Astrocyte (in vitro differentiated cells and primary cell): Measurements from ENCODE around the gene DLK1. TPM values are rescaled to one million over a fixed set of nuclear protein-coding genes. Genes with fewer than 3 reads are reported as not detected.
A peak's percentile ranks its signal among the peaks of the same experiment; 100 is the strongest.

Experiments used
- DNase-seq: peaks from one replicate; pipeline ENCODE4 v3.0.0-alpha.2; 2010; ENCODE audit warnings: low read depth
- FAIRE-seq: peaks from 2 replicates; lab custom pipeline; 2011; peaks lifted over from hg19 to GRCh38; lab: Jason Lieb, UNC
- H2AFZ ChIP-seq: 2 replicates; pipeline ENCODE4 v1.6.0; 2012; ENCODE audit warnings: low read depth, low read length, inconsistent platforms
- H3K27ac ChIP-seq: 2 replicates; pipeline ENCODE4 v1.5.1; 2011; ENCODE audit warnings: low read depth, low read length, inconsistent platforms
- H3K27me3 ChIP-seq: 2 replicates; pipeline ENCODE4 v1.6.0; 2011; ENCODE audit warnings: low read length, inconsistent platforms; ENCODE audit not compliant: insufficient read depth
- H3K36me3 ChIP-seq: 2 replicates; pipeline ENCODE4 v1.5.1; 2011; ENCODE audit warnings: low read length, inconsistent platforms; ENCODE audit not compliant: insufficient read depth
- H3K4me1 ChIP-seq: 2 replicates; pipeline ENCODE4 v1.5.1; 2011; ENCODE audit warnings: low read length, inconsistent platforms; ENCODE audit not compliant: insufficient read depth
- H3K4me2 ChIP-seq: 2 replicates; pipeline ENCODE4 v1.6.0; 2012; ENCODE audit warnings: low read length, inconsistent platforms
- H3K4me3 ChIP-seq: 2 replicates; pipeline ENCODE4 v1.5.1; 2011; ENCODE audit warnings: low read depth, mild to moderate bottlenecking, low read length, inconsistent platforms; ENCODE audit not compliant: insufficient read depth
- H3K79me2 ChIP-seq: 2 replicates; pipeline ENCODE4 v1.6.0; 2012; ENCODE audit warnings: mild to moderate bottlenecking, low read length, inconsistent platforms; ENCODE audit not compliant: insufficient read depth
- H3K9ac ChIP-seq: 2 replicates; pipeline ENCODE4 v1.6.0; 2012; ENCODE audit warnings: mild to moderate bottlenecking, low read length, inconsistent platforms
- H3K9me3 ChIP-seq: 2 replicates; pipeline ENCODE4 v1.5.1; 2012; ENCODE audit warnings: low read depth, mild to moderate bottlenecking, low read length, inconsistent platforms; ENCODE audit not compliant: insufficient read depth
- H4K20me1 ChIP-seq: 2 replicates; pipeline ENCODE4 v1.6.0; 2012; ENCODE audit warnings: low read length, inconsistent platforms; ENCODE audit not compliant: insufficient read depth
- H3K27ac Mint-ChIP-seq: one replicate; pipeline ENCODE4 v1.8.0; 2021; ENCODE audit warnings: mild to moderate bottlenecking, mixed read lengths; ENCODE audit not compliant: unreplicated experiment
- H3K27me3 Mint-ChIP-seq: one replicate; pipeline ENCODE4 v1.8.0; 2021; ENCODE audit warnings: low read depth, mixed read lengths; ENCODE audit not compliant: unreplicated experiment
- H3K36me3 Mint-ChIP-seq: one replicate; pipeline ENCODE4 v1.8.0; 2021; ENCODE audit warnings: low read depth, mixed read lengths; ENCODE audit not compliant: unreplicated experiment
- H3K4me1 Mint-ChIP-seq: one replicate; pipeline ENCODE4 v1.8.0; 2021; ENCODE audit warnings: low read depth, mixed read lengths; ENCODE audit not compliant: unreplicated experiment
- H3K4me3 Mint-ChIP-seq: one replicate; pipeline ENCODE4 v1.8.0; 2021; ENCODE audit warnings: mild to moderate bottlenecking, moderate library complexity, mixed read lengths; ENCODE audit not compliant: unreplicated experiment
- H3K9me3 Mint-ChIP-seq: one replicate; pipeline ENCODE4 v1.8.0; 2021; ENCODE audit warnings: mild to moderate bottlenecking, mixed read lengths; ENCODE audit not compliant: unreplicated experiment
- CTCF ChIP-seq: IDR thresholded peaks from 2 replicates; pipeline ENCODE4 v1.5.1; 2011; ENCODE audit warnings: low read depth, mild to moderate bottlenecking, inconsistent platforms, low read length, moderate library complexity; ENCODE audit not compliant: insufficient read depth
- EZH2 ChIP-seq: IDR thresholded peaks from 2 replicates; pipeline ENCODE4 v1.6.1; 2012; ENCODE audit warnings: mild to moderate bottlenecking, low read length, inconsistent platforms; ENCODE audit not compliant: insufficient read depth
- total RNA-seq: library from RNA; stranded (reverse); gene quantifications from 2 replicates; pipeline ENCODE4 v1.2.1, GENCODE V29; 2021

Gene DLK1
- total RNA-seq, 1 donor from 2014 or later: 2.7 TPM

DNA sequence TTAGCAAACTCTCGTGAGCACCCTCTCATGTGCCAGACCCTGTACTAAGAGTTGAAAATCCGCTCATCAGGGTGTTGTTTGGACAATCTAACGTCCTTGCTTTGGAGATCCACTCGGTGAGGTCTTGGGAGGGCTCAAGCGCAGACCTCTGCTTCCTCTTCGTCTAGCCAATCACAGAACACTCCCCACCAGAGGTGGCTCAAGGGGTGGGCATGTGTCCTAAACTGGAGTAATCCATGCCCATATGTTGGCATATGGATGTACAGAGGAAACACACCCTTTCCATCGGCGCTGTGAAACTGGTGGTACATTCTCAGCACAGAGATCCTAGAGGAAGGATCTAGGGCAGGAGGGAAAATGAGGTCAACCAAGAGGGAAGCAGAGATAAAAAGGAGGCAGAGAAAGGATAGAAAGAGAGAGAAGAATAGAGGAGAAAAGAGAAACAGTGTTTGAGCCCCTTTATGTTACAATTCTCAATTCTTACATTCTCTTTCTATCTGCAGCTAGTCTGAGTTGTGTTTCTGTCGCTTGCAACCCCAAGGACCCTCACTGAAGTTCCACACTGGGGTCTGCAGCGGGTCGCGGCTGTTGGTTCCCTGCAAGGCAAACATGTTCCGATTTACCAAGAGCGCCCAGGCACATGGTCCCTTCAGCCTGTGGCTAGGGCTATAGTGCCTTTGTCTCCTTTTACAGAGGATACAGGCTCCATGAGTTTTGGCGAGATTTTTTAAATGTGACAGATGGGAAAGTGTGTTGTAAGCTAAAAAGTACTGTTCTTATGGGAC, 40.5 kb downstream of the DLK1 start:
- TF ChIP-seq CTCF: no peak
- TF ChIP-seq EZH2: no peak
- no peaks in the 10 kb centered on the region for H3K9me3 ChIP-seq
- no peak overlapping the region for H3K27ac ChIP-seq
- Mint-ChIP-seq H3K27ac (no peak overlapping the region), H3K4me1 (peaks cover 5% of the 10 kb centered on the region), H3K27me3 (peaks cover 50% of the 10 kb centered on the region), H3K4me3 (no peak overlapping the region), H3K9me3 (peaks cover 22% of the 10 kb centered on the region), H3K36me3 (peaks cover 2% of the 10 kb centered on the region)
- no peaks in the 10 kb centered on the region for H3K79me2 ChIP-seq
- peaks cover 3% of the 10 kb centered on the region for H3K27me3 ChIP-seq
- no peak overlapping the region for H3K4me3 ChIP-seq
- no peak for FAIRE-seq
- no peaks in the 10 kb centered on the region for H4K20me1 ChIP-seq
- H3K4me1 ChIP-seq: peaks cover 5% of the 10 kb centered on the region
- no peaks in the 10 kb centered on the region for H3K36me3 ChIP-seq
- no peak overlapping the region for H2AFZ ChIP-seq
- no peak overlapping the region for H3K9ac ChIP-seq
- no peak for DNase-seq
- H3K4me2 ChIP-seq: no peak overlapping the region

DNA sequence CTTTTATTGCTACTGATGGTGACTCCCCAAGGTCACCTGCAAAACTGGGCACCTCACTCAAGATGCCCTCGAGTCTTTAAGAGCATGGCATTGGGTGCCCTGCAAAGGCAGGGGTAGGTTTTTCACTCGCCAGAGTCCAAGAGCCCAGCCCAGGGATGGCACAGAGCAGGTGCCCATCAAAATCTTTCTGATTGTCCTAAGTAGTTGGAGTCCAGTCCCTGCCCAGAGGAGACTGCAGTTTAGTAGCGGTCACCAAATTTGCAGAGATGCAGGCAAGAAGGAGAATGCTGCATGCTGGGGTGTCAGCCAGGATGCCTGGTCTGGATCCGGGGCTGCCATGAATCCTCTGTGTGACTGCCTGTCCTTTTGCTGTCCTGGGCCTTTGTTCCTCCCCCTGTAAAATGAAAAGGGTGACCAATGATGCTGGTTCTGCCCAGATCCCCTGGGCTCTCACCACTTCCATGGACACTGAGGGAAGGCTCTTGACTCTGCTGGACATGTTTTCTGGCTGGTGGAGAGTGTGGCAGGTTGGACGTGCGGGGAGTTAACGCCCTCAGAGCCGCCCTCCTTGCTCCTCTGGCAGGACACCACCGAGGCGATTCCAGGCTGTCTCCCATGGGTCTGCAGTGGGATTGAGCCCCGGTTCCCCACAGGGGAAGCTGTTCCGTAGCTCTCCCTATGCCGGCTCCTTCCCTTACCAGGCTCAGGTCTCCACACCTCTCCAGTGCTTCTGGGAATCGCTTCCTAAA, 41.3 kb downstream of the DLK1 start:
- H3K4me3 Mint-ChIP-seq: peak overlapping the region; percentile 40
- Histone ChIP-seq H3K79me2 (no peaks in the 10 kb centered on the region), H4K20me1 (no peaks in the 10 kb centered on the region), H3K27me3 (peaks cover 3% of the 10 kb centered on the region), H3K4me3 (no peak overlapping the region), H3K4me1 (no peaks in the 10 kb centered on the region), H3K9ac (no peak overlapping the region), H3K36me3 (no peaks in the 10 kb centered on the region), H3K4me2 (no peak overlapping the region), H2AFZ (no peak overlapping the region), H3K9me3 (no peaks in the 10 kb centered on the region), H3K27ac (no peak overlapping the region)
- no peak overlapping the region for H3K27ac Mint-ChIP-seq
- FAIRE-seq: no peak
- TF ChIP-seq EZH2: no peak
- no peak for TF ChIP-seq CTCF
- H3K9me3 Mint-ChIP-seq: peaks cover 22% of the 10 kb centered on the region
- H3K36me3 Mint-ChIP-seq: peaks cover 2% of the 10 kb centered on the region
- DNase-seq: no peak
- no peaks in the 10 kb centered on the region for H3K4me1 Mint-ChIP-seq
- H3K27me3 Mint-ChIP-seq: peaks cover 52% of the 10 kb centered on the region
